NAMALWA (cell line): ENCODE results near the gene NDUFA12.

Experiments used
- DNase-seq: peaks from one replicate; pipeline ENCODE4 v3.0.0-alpha.2; 2015; ENCODE audit warnings: low spot score

The NDUFA12 gene

GRCh38 chr12:94940771-94941170 is 62.7 kb downstream of the NDUFA12 start:
- no peak for DNase-seq

GRCh38 chr12:94938583-94938982 is 64.9 kb downstream of the NDUFA12 start:
- no peak for DNase-seq

GRCh38 chr12:94930772-94931171 is 72.7 kb downstream of the NDUFA12 start:
- DNase-seq: no peak

- DNase-seq: no peak
Observed at GRCh38 chr12:94930216-94930654, 73.3 kb downstream of the NDUFA12 start.

GRCh38 chr12:94929780-94930179 is 73.7 kb downstream of the NDUFA12 start:
- no peak for DNase-seq

- DNase-seq: no peak
Observed at GRCh38 chr12:94925729-94926128, 77.8 kb downstream of the NDUFA12 start.

GRCh38 chr12:94925206-94925605 is 78.3 kb downstream of the NDUFA12 start:
- no peak for DNase-seq

GRCh38 chr12:94922561-94922960 is 80.9 kb downstream of the NDUFA12 start:
- no peak for DNase-seq
